Liver (tissue), 9 donors: ENCODE data around the gene TMEM120A. TPM values are rescaled to one million over a fixed set of nuclear protein-coding genes. Genes with fewer than 3 reads are reported as not detected.
"Not testable (repeated sequence)": the region's sequence is repeated elsewhere in the genome, so short reads cannot be mapped to it uniquely, and the experiment has no call there.

Source experiments
- DNase-seq: peaks from one replicate; pipeline ENCODE4 v3.0.0-alpha.2; 2017; ENCODE audit warnings: low spot score
- H3K27ac ChIP-seq, 2 donors: one replicate each; pipeline ENCODE4 v1.7.0; 2013; ENCODE audit warnings: inconsistent platforms in 2 of 2, low read length in 2 of 2, control low read depth in 1 of 2, low read depth in 1 of 2, mild to moderate bottlenecking in 1 of 2
- H3K27me3 ChIP-seq, 4 donors: one replicate each; pipeline versions ENCODE4 v1.6.1 to v1.7.0; 2013; ENCODE audit warnings: low read length in 3 of 4, inconsistent platforms in 1 of 4, mild to moderate bottlenecking in 1 of 4, moderate library complexity in 1 of 4; ENCODE audit not compliant: control insufficient read depth in 4 of 4, insufficient read depth in 4 of 4
- H3K36me3 ChIP-seq, 4 donors: one replicate each; pipeline versions ENCODE4 v1.6.1 to v1.7.0; 2013; ENCODE audit warnings: low read length in 3 of 4, mild to moderate bottlenecking in 3 of 4, low read depth in 1 of 4, moderate library complexity in 1 of 4; ENCODE audit not compliant: control insufficient read depth in 4 of 4, insufficient read depth in 3 of 4
- H3K4me1 ChIP-seq, 4 donors: one replicate each; pipeline versions ENCODE4 v1.6.1 to v1.7.0; 2013; ENCODE audit warnings: low read length in 3 of 4, mild to moderate bottlenecking in 3 of 4, moderate library complexity in 1 of 4; ENCODE audit not compliant: control insufficient read depth in 4 of 4, insufficient read depth in 4 of 4
- H3K4me3 ChIP-seq, 3 donors: one replicate each; pipeline versions ENCODE4 v1.6.1 to v1.7.0; 2013; ENCODE audit warnings: low read length in 3 of 3, control low read depth in 1 of 3, low read depth in 1 of 3, mild to moderate bottlenecking in 1 of 3
- H3K9ac ChIP-seq, 2 donors: one replicate each; pipeline ENCODE4 v1.7.0; 2013; ENCODE audit warnings: low read length in 2 of 2, mild to moderate bottlenecking in 2 of 2, moderate library complexity in 2 of 2, control low read depth in 1 of 2, low read depth in 1 of 2
- H3K9me3 ChIP-seq, 4 donors: one replicate each; pipeline versions ENCODE4 v1.6.1 to v1.7.0; 2013; ENCODE audit warnings: low read length in 3 of 4; ENCODE audit not compliant: control insufficient read depth in 4 of 4
- ATF3 ChIP-seq: IDR thresholded peaks from 2 replicates; pipeline ENCODE4 v1.6.1; 2016; ENCODE audit warnings: antibody characterized with exemption
- CTCF ChIP-seq: fragments of 150-350 bp; IDR thresholded peaks from 2 replicates; pipeline ENCODE4 v1.5.1; 2017; ENCODE audit warnings: improper control_type of control experiment, low read depth, low read length; ENCODE audit not compliant: missing input control
- EGR1 ChIP-seq, 2 donors: IDR thresholded peaks; 2 replicates each; pipeline ENCODE4 v1.6.1; 2016 to 2018; ENCODE audit warnings: antibody characterized with exemption in 2 of 2, low read depth in 2 of 2
- FOXA1 ChIP-seq: IDR thresholded peaks from 2 replicates; pipeline ENCODE4 v1.6.1; 2016; ENCODE audit warnings: antibody characterized with exemption
- FOXA2 ChIP-seq: IDR thresholded peaks from 2 replicates; pipeline ENCODE4 v1.6.1; 2016; ENCODE audit warnings: antibody characterized with exemption
- GABPA ChIP-seq, 2 donors: IDR thresholded peaks in 1 of 2; conservative IDR thresholded peaks in 1 of 2; 2 replicates each; pipeline ENCODE4 v1.6.1; 2016; ENCODE audit warnings: antibody characterized with exemption in 2 of 2, mild to moderate bottlenecking in 1 of 2, moderate library complexity in 1 of 2
- HNF4A ChIP-seq, 2 donors: conservative IDR thresholded peaks; 2 replicates each; pipeline ENCODE4 v1.6.1; 2016; ENCODE audit warnings: antibody characterized with exemption in 2 of 2, mild to moderate bottlenecking in 2 of 2
- HNF4G ChIP-seq: IDR thresholded peaks from 2 replicates; pipeline ENCODE4 v1.6.1; 2016; ENCODE audit warnings: antibody characterized with exemption
- JUND ChIP-seq, 2 donors: IDR thresholded peaks; 2 replicates each; pipeline ENCODE4 v1.6.1; 2016; ENCODE audit warnings: antibody characterized with exemption in 2 of 2
- MAX ChIP-seq: IDR thresholded peaks from 2 replicates; pipeline ENCODE4 v1.6.1; 2016; ENCODE audit warnings: antibody characterized with exemption
- NR2F2 ChIP-seq: IDR thresholded peaks from 2 replicates; pipeline ENCODE4 v1.6.1; 2016; ENCODE audit warnings: antibody characterized with exemption
- RAD21 ChIP-seq, 2 donors: IDR thresholded peaks; 2 replicates each; pipeline ENCODE4 v1.6.1; 2016; ENCODE audit warnings: antibody characterized with exemption in 2 of 2, mild to moderate bottlenecking in 2 of 2
- REST ChIP-seq: IDR thresholded peaks from 2 replicates; pipeline ENCODE4 v1.6.1; 2016; ENCODE audit warnings: antibody characterized with exemption, mild to moderate bottlenecking
- RXRA ChIP-seq, 2 donors: IDR thresholded peaks; 2 replicates each; pipeline ENCODE4 v1.6.1; 2017 to 2018; ENCODE audit warnings: antibody characterized with exemption in 2 of 2, mild to moderate bottlenecking in 1 of 2
- SP1 ChIP-seq: IDR thresholded peaks from 2 replicates; pipeline ENCODE4 v1.6.1; 2018; ENCODE audit warnings: antibody characterized with exemption, mild to moderate bottlenecking
- TAF1 ChIP-seq: conservative IDR thresholded peaks from 2 replicates; pipeline ENCODE4 v1.6.1; 2016; ENCODE audit warnings: antibody characterized with exemption, mild to moderate bottlenecking
- YY1 ChIP-seq: IDR thresholded peaks from 2 replicates; pipeline ENCODE4 v1.6.1; 2016; ENCODE audit warnings: antibody characterized with exemption, mild to moderate bottlenecking
- ZBTB33 ChIP-seq: IDR thresholded peaks from 2 replicates; pipeline ENCODE4 v1.6.1; 2016; ENCODE audit warnings: antibody characterized with exemption
- WGBS: extraction: QIAGEN DNeasy Blood & Tissue Kit; methylation state at CpG from one replicate; pipeline ENCODE4 v1.1.7; 2013; 5-methylcytosine and 5-hydroxymethylcytosine counted together
- polyA plus RNA-seq, 2 donors: library from polyadenylated mRNA; stranded (reverse) in 1 of 2; unstranded in 1 of 2; fragments of 200-250 nt in 1 of 2; fragments of >200 nt in 1 of 2; fragmentation: Nextera tagmentation in 1 of 2; extraction: Ambion mirVana in 1 of 2; gene quantifications; one replicate each; pipeline versions ENCODE4 v1.2.1 to v1.2.3, GENCODE V29; 2013 to 2015
- total RNA-seq, 2 donors: library from RNA; depleted of rRNA; stranded (reverse); fragments of >200 nt; gene quantifications; one replicate each; pipeline ENCODE4 v1.2.3, GENCODE V29; 2014
- donor health status: healthy.
- donor health status: healthy.
- donor health status: healthy.
- donor health status: healthy.
- donor health status: healthy.

Gene TMEM120A
- total and polyA plus RNA-seq, 4 donors, result 18.7 to 73.9 (median 32.1) TPM

GRCh38 chr7:76020031-76020714 lies 25.8 kb upstream of the TMEM120A start:
- TF ChIP-seq RXRA (IDR thresholded peaks at IDR 0.05) (peak in 1 of 2 donors; percentile 41), SP1 (no peak), JUND (IDR thresholded peaks at IDR 0.05) (no peak), FOXA1 (no peak), ATF3 (no peak), GABPA (IDR thresholded peaks at IDR 0.05 in 1 of 2, conservative IDR thresholded peaks at IDR 0.05 in 1 of 2) (no peak), HNF4G (peak; percentile 39), EGR1 (IDR thresholded peaks at IDR 0.05; ENCODE audit: low read depth in 2 of 2) (no peak), NR2F2 (no peak), CTCF (peak; percentile 94), FOXA2 (no peak), REST (no peak), YY1 (no peak), HNF4A (conservative IDR thresholded peaks at IDR 0.05) (peak; percentile 70 to 83), ZBTB33 (no peak), MAX (no peak), RAD21 (IDR thresholded peaks at IDR 0.05) (peak; percentile 96 to 99), TAF1 (no peak)
- Histone ChIP-seq H3K4me1 (no peaks in the 10 kb centered on the region), H3K9me3 (no peaks in the 10 kb centered on the region), H3K36me3 (peaks cover 5 to 13% (median 9%) of the 10 kb centered on the region in 4 donors), H3K9ac (no peak overlapping the region), H3K4me3 (no peak overlapping the region), H3K27me3 (no peaks in the 10 kb centered on the region), H3K27ac (no peak overlapping the region)
- WGBS, result 44% methylated on average over 6 of the region's 6 CpGs
- DNase-seq, result peak; percentile 83

GRCh38 chr7:76018520-76018919 lies 24.1 kb upstream of the TMEM120A start:
- not testable (repeated sequence) for H3K27me3 ChIP-seq, DNase-seq, H3K27ac ChIP-seq, H3K4me3 ChIP-seq, H3K4me1 ChIP-seq, H3K9ac ChIP-seq, H3K9me3 ChIP-seq
- H3K36me3 ChIP-seq, result peaks cover 5 to 13% (median 10%) of the 10 kb centered on the region in 4 donors
- WGBS, result 96% methylated on average over 4 of the region's 4 CpGs
